Esophagus muscularis mucosa (tissue), 3 donors: ENCODE measurements around the gene PLEK.

ENCODE experiments used
- POLR2AphosphoS5 ChIP-seq, 2 donors: sonication (generic); formaldehyde crosslinking; IDR thresholded peaks; one replicate each; pipeline ENCODE4 v1.6.1; 2017; ENCODE audit warnings: antibody characterized with exemption in 2 of 2
- TF ChIP-seq, protein P1 (sequence below), 3 experiments: fragments of 200-600 bp in 2 of 3; fragments of 450-650 bp in 1 of 3; sonication (generic) in 2 of 3; IDR thresholded peaks; one replicate each; pipeline ENCODE4 v1.5.1; 2017 to 2019; ENCODE audit warnings: antibody characterized with exemption in 3 of 3, mild to moderate bottlenecking in 2 of 3, moderate library complexity in 1 of 3

DNA sequence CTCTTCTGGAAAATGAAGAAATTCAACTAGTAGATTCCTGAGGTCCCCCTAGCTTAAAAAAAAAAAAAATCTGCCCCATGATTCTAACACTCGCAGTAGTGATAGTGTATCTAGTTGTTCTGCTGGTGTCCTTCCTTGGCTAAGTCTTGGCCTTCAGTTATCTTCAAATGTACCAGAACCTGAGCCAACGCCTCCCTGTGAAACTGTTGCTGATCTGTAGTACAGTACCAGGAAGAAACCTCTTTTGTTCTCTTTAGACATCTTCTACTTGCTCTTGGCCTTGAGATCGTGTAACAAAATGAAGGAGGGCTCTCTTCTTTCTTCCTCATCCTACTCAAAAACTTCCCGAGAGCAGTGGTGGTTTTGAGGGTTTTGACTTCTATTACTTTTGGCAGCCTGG lies 31.0 kb downstream of the PLEK start:
- TF ChIP-seq, protein P1, sequence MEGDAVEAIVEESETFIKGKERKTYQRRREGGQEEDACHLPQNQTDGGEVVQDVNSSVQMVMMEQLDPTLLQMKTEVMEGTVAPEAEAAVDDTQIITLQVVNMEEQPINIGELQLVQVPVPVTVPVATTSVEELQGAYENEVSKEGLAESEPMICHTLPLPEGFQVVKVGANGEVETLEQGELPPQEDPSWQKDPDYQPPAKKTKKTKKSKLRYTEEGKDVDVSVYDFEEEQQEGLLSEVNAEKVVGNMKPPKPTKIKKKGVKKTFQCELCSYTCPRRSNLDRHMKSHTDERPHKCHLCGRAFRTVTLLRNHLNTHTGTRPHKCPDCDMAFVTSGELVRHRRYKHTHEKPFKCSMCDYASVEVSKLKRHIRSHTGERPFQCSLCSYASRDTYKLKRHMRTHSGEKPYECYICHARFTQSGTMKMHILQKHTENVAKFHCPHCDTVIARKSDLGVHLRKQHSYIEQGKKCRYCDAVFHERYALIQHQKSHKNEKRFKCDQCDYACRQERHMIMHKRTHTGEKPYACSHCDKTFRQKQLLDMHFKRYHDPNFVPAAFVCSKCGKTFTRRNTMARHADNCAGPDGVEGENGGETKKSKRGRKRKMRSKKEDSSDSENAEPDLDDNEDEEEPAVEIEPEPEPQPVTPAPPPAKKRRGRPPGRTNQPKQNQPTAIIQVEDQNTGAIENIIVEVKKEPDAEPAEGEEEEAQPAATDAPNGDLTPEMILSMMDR (IDR thresholded peaks at IDR 0.05): no peak
- TF ChIP-seq POLR2AphosphoS5 (IDR thresholded peaks at IDR 0.05): no peak
